Inferior parietal cortex (tissue), 1 donor: ENCODE data around the gene MITD1.
"Not testable (repeated sequence)": the region's sequence is repeated elsewhere in the genome, so short reads cannot be mapped to it uniquely, and the experiment has no call there.

Experiments used
- DNase-seq: peaks from one replicate; pipeline ENCODE4 v3.0.0-alpha.2; 2016; ENCODE audit errors: extremely low spot score

The MITD1 gene

DNA sequence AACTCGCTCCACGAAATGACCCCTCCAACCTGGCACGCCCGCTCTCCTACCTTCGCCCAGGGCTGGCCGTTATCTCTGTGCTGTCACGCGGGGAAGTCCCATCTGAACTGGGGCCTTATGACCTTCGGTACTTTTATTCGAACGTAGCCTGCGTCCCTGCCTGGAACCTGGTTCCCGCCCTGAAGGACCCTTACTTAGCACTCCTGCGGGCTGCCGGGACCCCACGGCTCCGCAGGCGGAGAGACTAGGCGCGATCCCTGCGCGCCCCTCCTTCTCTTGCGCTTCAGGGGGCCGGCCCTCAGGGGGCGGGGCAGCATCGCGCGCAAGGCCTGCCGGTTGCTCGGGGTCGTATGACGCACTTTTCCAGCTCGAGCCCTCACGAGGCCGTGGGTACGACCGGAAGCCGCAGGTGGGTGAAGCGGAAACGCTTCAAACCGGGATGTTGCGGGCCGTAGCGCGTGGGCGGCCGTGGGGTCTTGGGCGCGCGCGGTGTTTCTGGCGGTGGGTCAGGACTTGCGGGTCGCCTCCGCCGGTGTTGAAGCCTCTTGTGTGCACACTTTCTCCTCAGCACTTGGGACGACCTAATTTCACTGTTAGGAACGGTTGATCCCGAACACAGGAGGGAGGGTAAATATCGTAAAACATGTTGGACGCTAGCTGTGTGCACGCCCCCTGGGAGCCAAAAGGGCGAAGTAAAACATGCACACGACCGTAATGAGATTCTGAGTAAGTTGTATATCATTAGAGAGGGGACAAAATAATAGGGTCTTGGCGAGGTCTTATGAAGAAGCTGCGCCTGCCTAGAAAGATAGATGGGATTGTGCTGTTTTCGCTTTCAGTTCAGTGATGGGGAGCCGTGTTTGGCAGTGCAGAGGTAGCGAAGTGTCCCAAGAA lies 26.0 kb downstream of the MITD1 start, which contains the start of the genes LIPT1 and TSGA10:
Gene LIPT1, plus strand, starts transcription at position 325 of the 894 bp plus-strand sequence. CDS start 6,991 bp downstream, outside the sequence.
Gene TSGA10, minus strand, starts transcription at position 300 of the 894 bp plus-strand sequence. CDS start 45,503 bp downstream, outside the sequence.
- peak; percentile 91 for DNase-seq

DNA sequence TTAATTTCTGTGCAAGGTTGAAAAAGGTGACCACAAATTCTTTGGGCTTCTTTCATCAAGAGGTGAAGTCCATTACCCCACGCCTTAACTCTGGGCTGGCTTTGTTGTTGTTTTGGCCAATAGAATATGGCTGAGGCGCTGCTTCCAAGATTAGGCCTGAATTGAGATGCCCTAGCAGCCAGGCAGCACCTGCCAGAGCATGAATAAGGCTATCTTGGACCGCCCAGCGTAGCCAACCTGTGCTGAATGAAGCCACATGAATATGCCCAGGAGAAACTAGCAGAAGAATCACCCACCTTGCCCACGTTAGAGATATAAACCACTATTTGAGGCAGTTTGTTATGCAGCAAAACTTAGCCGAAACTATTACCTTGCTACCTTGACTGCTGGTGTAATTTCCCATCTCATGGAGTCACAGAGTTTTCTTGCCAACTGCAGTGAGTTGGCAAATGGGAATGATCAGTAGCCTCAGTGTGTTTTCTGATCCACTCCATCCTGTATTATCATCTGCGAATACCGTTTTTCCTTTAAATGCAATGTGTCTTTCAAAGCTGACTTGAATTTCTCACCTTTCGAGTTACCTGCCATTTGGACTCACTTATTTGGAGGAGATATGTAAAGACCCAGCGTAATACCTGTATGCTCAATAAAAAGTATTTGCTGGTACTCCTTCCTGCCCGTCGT lies 26.8 kb downstream of the MITD1 start:
- peak; percentile 41 for DNase-seq

DNA sequence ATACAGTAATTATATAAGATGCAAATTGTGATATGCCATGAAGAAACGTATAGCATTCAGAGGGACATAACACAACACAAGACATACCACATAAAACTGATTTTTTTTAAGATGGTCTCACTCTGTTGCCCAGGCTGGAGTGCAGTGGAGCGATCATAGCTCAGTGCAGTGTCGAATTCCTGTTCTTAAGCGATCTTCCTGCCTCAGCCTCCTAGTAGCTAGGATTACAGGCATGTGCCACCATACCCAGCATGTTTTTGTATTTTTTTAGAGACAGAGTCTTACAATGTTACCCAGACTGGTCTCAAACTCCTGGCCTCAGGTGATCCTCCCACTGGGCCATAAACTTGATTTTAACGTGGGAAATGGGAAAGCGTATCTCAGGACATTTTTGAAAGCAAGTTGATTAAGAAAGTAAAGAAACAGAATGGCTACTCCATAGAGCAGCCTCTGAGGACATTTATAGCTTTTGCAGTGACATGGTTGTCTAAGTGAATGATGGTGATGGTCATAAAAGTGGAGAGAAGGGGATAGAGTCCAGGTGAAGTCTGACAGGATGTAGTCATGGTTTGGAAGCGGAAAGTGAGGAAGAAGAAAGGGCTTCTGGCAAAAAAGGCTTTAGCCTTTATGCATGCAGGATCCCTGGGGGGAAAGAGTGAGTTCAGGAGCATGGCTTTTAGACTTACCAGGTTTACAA lies 28.5 kb downstream of the MITD1 start:
- no peak for DNase-seq

DNA sequence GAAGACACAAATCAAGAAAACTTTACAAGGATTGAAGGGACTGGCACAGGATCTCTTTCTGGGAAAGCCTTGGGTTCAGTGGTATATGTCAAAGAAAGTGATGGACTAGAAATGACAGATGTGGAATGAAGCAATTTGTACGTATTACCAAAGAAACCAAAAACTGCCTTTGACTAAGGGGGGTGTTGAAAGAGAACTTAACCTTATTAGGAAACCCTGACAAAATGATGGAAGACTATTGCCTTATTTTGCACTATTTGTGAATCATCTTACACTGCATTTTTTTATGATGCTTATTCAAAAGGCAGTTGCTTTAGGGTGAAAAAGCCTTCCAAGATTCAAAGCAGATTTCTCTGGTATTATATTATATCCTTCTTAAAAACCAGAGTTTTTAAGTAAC lies 30.2 kb downstream of the MITD1 start:
- no peak for DNase-seq

DNA sequence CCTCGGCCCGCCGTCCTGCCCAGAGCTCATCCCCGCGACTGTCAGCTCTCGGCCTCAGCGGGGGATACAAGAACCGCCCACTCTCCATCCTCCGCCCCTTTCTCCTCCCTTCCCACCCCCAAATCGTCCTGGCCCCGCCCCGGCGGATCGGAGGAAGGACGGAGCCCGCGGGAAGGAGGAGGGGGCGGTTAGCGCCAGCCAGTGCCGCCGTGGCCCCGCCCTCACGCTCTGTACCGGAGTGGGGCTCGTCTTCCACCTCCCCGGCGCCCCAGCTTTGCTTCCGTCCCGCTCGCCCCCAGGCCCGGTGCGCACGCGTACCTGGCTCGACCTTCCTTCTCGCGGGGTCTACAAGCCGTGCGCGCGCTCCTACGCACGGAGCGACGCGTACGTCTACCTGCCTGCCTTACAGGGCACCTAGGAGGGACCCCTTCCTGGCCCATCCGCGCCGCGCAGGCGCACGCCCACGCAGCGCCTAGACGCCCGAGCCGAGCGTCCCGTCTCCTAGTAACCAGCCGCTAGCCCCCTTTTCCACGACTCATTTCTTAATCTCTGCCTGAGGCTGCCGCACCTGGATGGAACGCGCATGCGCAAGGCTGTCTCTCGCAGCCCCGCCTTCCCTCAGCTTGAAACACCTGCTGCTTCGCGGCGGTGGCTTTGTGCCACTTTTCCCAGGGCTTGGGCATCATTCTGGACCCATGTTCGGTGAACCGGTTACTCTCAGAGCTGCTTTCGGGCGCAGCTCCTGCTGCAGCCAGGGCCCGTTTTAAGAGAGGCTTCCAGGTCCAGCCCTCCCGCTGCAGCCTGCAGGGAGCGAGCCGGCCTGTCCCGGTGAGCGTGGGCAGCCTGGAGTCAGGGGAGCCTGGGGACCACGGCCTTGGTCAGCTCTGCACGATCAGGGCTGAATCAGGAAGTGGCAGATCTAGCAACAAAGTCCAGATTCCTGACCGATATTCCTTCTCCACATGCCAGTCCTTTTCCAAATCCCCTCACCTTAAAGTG lies 39.4 kb downstream of the MITD1 start, which contains the start of gene C2orf15:
Gene C2orf15, plus strand, starts transcription at position 598 of the 999 bp plus-strand sequence. CDS start 8,852 bp downstream, outside the sequence.
- peak; percentile 85 for DNase-seq

DNA sequence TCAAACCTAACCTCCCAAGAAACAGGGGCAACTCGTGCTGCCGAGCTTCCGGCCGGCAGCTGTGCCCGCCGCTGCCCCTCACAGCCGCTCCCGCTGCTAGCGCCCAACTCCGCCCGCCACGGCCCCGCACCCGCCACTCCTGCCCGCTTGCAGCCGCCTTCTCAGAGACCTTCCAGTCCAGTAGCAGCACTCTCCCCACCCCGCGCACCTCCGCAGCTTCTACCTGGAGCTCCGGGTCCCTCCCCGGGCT lies 40.1 kb downstream of the MITD1 start:
- no peak for DNase-seq

DNA sequence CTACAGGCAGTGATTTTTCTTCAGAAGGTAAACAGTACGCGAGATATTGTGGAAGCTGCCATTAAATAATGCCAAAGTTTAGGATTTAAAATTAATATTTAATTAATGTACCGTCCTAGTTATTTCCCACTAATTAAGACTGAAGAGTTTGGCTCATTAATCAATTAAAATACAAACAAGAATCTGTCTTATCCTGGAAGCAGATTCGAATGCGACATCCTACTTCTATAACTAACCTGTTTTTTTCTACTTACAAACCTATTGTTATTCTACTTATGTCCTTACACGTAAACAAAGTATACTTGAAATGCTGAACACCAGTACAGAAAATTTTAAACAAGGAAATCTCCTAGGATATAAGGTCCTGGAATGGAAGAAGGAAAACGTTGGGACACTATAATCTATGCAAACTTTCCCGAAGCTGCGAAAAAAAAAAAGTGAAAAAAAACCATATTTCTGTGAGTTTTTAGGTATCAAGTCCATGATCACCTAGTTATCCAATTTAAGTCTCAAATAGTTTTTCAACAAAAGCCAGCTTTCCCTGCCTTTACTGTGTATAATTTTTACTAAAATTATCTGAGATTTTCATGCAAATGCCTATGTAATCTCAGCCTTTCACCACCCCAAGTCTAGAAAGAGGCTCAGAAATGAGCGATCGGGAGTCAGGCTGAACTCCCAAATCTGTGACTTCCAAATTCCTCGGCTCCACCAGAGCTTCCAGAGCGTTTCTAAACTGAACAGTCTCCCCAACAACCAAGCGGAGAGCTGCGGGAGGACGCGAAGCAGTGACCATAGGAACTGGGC lies 40.6 kb downstream of the MITD1 start:
- peak; percentile 42 for DNase-seq

DNA sequence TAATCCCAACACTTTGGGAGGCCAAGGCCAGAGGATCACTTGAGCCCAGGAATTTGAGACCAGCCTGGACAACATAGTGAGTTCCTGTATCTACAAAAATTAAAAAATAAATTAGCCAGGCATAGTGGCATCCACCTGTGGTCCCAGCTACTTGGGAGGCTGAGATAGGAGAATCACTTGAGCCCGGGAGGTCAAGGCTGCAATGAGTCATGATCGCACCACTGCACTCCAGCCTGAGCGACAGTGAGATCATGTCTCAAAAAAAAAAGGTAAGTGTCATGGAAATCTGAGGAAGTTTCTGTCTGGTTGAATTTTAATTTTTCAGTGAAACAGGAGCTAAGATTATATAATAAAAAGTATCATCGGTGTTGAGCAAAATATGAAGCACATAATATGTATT lies 41.9 kb downstream of the MITD1 start:
- no peak for DNase-seq

DNA sequence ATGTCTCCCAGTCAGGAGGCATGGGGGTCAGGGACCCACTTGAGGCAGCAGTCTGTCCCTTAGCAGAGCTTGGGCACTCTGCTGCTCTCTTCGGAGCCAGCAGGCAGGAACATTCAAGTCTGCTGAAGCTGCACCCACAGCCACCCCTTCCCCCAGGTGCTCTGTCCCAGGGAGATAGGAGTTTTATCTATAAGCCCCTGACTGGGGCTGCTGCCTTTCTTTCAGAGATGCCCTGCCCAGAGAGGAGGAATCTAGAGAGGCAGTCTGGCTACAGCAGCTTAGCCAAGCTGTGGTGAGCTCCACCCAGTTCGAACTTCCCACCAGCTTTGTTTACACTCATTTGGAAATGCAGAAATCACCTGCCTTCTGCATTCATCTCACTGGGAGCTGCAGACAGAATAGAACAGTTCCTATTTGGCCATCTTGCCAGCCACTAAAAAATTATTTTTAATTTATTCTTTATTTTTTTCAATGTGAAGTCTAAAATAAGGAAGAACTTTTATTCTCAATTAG lies 45.8 kb downstream of the MITD1 start:
- DNase-seq: not testable (repeated sequence)

DNA sequence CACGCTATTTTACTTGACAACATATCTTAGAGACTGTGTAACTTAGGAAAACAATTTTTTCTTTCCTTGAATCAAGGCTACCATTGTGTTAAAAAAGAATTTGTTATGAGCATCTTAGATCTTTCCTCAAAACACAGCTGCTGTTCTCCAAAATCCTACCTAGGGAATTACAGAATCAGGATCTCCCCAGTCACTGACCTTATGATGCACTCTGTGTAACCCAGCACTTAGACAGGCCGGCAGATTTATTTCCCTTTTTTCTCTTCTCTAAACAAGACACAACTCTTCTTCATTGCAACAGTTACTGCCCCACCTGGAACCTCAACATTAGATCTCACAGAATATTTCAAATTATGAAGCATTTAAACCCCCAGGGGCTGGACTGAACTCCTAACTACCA lies 52.9 kb downstream of the MITD1 start:
- no peak for DNase-seq
